C4-2B (cell line): Measurements from ENCODE around the gene CFAP65.

Source experiments
- ZFX ChIP-seq: fragments of 450-650 bp; IDR thresholded peaks from 2 replicates; pipeline ENCODE4 v1.6.1; 2017
- TF ChIP-seq, protein P1 (sequence below): fragments of 450-650 bp; conservative IDR thresholded peaks from 2 replicates; pipeline ENCODE4 v1.5.1; 2017; ENCODE audit warnings: mild to moderate bottlenecking

DNA sequence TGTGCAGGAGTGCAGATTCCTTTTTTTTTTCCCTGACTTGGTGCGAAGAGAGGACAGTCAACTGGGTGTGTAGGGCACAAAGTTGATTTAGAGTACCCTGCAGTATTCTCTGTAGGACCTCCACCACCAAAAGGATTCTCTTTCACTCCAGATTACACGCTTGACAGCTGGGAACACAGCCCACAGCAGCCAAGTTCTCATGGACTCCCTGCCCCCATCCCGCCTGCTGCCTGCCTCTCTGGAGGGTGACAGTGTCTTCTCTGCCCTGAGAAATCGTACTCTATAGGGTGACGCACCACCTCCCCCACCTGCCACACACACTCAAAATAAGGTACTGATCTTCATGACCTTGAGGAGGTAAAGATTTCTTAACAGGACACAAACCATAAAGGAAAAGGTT, 46.0 kb upstream of the CFAP65 start:
- TF ChIP-seq, protein P1, sequence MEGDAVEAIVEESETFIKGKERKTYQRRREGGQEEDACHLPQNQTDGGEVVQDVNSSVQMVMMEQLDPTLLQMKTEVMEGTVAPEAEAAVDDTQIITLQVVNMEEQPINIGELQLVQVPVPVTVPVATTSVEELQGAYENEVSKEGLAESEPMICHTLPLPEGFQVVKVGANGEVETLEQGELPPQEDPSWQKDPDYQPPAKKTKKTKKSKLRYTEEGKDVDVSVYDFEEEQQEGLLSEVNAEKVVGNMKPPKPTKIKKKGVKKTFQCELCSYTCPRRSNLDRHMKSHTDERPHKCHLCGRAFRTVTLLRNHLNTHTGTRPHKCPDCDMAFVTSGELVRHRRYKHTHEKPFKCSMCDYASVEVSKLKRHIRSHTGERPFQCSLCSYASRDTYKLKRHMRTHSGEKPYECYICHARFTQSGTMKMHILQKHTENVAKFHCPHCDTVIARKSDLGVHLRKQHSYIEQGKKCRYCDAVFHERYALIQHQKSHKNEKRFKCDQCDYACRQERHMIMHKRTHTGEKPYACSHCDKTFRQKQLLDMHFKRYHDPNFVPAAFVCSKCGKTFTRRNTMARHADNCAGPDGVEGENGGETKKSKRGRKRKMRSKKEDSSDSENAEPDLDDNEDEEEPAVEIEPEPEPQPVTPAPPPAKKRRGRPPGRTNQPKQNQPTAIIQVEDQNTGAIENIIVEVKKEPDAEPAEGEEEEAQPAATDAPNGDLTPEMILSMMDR, result no peak
- no peak for TF ChIP-seq ZFX
